DLD1 (cell line): ENCODE data around the gene ROBO2.
"Not testable (repeated sequence)": the region's sequence is repeated elsewhere in the genome, so short reads cannot be mapped to it uniquely, and the experiment has no call there.

Experiments
- in situ Hi-C: cut with HindIII; loops from 2 replicates; pipeline ENCODE4 v1.10.0; 2017; ENCODE audit warnings: low sequenced_read_pairs

Gene ROBO2

GRCh38 chr3:77381431-77381830, 341.5 kb downstream of the ROBO2 start:
- in situ Hi-C loops = no loop called here

- in situ Hi-C loops = no loop called here
Observed at GRCh38 chr3:77392181-77392580, 352.3 kb downstream of the ROBO2 start.

- in situ Hi-C loops = no loop called here
Observed at GRCh38 chr3:77394046-77394445, 354.1 kb downstream of the ROBO2 start.

- in situ Hi-C loops = no loop called here
Observed at GRCh38 chr3:77404871-77405270, 365.0 kb downstream of the ROBO2 start.

- in situ Hi-C loops = no loop called here
Observed at GRCh38 chr3:77407441-77407840, 367.5 kb downstream of the ROBO2 start.

- in situ Hi-C loops = not testable (repeated sequence)
Observed at GRCh38 chr3:77410334-77410733, 370.4 kb downstream of the ROBO2 start.

- in situ Hi-C loops = no loop called here
Observed at GRCh38 chr3:77411334-77411733, 371.4 kb downstream of the ROBO2 start.

GRCh38 chr3:77412021-77412438, 372.1 kb downstream of the ROBO2 start:
- in situ Hi-C loops = no loop called here

- in situ Hi-C loops = no loop called here
Observed at GRCh38 chr3:77412584-77412983, 372.7 kb downstream of the ROBO2 start.

- in situ Hi-C loops = no loop called here
Observed at GRCh38 chr3:77414881-77415280, 375.0 kb downstream of the ROBO2 start.

- in situ Hi-C loops = no loop called here
Observed at GRCh38 chr3:77420336-77420735, 380.4 kb downstream of the ROBO2 start.

- in situ Hi-C loops = no loop called here
Observed at GRCh38 chr3:77421916-77422315, 382.0 kb downstream of the ROBO2 start.

- in situ Hi-C loops = no loop called here
Observed at GRCh38 chr3:77426531-77426930, 386.6 kb downstream of the ROBO2 start.

- in situ Hi-C loops = no loop called here
Observed at GRCh38 chr3:77427528-77427927, 387.6 kb downstream of the ROBO2 start.

- in situ Hi-C loops = no loop called here
Observed at GRCh38 chr3:77436908-77437307, 397.0 kb downstream of the ROBO2 start.

- in situ Hi-C loops = no loop called here
Observed at GRCh38 chr3:77446084-77446483, 406.2 kb downstream of the ROBO2 start.

- in situ Hi-C loops = no loop called here
Observed at GRCh38 chr3:77446761-77447160, 406.9 kb downstream of the ROBO2 start.

- in situ Hi-C loops = no loop called here
Observed at GRCh38 chr3:77449459-77450350, 409.8 kb downstream of the ROBO2 start.

- in situ Hi-C loops = no loop called here
Observed at GRCh38 chr3:77456431-77456830, 416.5 kb downstream of the ROBO2 start.

GRCh38 chr3:77456906-77457305, 417.0 kb downstream of the ROBO2 start:
- in situ Hi-C loops = no loop called here

GRCh38 chr3:77459926-77460325, 420.0 kb downstream of the ROBO2 start:
- in situ Hi-C loops = no loop called here

GRCh38 chr3:77460326-77460725, 420.4 kb downstream of the ROBO2 start:
- in situ Hi-C loops = no loop called here

- in situ Hi-C loops = no loop called here
Observed at GRCh38 chr3:77462951-77463350, 423.1 kb downstream of the ROBO2 start.
